NCI-H2196 (cell line): ENCODE results near the gene RPL35.

ENCODE experiments used
- DNase-seq: peaks from one replicate; lab custom pipeline; 2025; ENCODE audit not compliant: unreplicated experiment; lab: John Stamatoyannopoulos, UW

Gene RPL35

DNA sequence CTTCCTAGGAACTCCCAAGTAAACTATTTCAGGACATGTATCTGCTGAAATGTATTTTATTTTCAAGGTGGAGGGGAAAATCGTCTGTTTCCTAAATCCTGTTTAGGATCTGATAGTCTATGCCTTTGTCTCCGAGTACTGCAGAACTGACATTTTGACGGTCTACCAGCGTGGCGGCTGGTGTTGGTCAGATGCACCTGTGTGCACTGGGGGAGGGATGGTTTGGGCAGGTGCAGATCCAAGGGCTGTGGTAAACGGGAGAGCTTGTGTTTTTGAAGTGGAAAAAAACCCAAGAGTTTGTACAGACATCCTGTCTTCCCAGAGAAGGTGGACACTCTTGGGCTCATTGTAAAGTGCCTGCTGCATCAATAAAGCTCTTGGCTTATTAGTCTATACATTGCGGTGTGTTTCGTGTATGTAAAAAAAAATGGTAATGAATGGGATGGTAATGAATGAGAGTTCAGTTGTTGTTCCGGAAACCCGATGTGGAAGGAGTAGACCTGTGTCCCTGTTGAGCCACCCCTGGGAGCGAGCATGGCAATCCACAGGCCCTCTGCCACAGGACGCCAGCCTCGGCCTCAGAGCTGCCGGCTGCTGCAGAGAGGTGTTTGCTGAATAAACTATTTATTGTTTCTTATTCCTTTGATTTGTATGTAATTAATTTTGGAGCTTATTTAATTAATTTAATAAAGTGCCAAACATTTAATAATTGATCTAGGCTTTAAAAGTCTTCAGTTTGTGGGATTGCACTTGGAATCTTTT lies 15.4 kb upstream of the RPL35 start:
- DNase-seq: no peak

DNA sequence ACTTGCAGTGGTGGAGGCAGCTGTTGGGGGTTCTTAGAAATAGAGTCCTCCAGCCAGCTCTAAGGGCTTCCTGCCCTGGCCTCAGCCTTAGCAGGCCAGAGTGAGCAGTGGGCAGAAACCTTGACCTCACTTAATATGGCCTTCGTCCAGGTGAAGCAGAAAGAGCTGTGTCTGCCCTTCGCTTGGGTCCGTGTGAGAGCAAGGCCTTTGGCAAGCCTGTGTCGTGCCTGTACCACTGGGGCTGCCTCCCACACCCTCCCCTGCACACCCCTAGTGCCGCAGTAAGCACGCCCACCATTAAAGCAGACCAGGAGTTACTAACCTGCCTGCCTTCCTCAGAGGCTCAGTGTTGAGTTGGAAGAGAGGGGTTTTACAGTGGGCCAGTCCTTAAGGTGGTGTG lies 13.7 kb upstream of the RPL35 start:
- no peak for DNase-seq

DNA sequence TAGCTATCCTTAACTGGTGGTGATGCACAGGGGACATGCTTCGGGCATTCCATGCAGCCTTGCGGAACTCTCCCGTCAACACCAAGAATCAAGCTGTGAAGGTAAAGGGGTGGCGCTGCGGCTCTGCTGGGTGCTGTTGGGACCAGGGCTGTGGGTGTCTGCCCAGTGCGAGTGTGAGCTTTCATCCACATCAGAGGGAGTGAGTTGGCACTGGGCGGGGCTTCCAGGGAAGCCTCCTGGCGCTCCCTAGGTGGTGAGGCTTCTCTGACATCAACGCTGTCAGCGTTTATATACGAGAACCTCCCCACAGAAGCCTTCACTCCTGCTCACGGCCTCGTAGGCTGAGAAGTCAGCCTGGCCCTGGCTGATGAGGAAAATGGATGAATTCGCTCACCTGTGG lies 11.9 kb upstream of the RPL35 start:
- DNase-seq: no peak

DNA sequence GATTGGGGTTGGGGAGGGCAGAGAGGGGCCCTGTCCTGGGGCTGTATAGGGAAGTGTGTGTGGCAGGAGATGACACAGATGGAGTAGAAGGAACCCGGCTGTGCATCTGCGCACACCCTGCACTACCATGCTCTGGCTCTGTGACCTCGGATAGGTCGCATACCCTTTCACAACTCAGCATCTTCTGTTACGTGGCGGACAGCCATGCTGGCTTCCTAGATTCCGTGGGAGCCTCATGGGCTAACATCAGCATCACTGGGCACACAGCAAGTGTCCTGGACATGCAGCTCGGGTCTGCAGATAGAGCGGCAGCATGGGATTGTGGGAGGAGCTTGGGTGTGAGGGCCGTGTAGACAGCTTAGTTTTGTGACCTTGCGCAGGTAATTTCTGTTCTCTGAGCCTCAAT lies 9.4 kb upstream of the RPL35 start:
- no peak for DNase-seq

DNA sequence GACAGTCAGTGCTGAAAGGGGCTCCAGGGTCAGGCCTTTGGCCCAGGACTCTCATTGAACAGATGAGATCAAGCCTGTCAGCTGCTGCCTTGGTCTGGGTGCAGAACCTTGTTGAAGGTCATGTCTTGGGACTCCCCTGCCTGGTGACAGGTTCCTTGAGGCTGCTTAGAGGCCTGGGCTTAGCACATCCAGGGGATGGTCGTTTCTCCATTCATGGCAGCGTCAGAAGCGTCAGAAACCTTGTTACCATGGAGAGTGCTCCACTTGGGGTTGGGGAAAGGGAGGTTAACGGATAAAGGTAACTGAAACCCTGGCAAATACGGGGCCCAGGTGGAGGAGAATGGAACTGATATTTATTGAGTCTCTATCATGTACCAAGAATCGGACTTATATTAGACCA lies 9.0 kb upstream of the RPL35 start:
- DNase-seq: no peak

DNA sequence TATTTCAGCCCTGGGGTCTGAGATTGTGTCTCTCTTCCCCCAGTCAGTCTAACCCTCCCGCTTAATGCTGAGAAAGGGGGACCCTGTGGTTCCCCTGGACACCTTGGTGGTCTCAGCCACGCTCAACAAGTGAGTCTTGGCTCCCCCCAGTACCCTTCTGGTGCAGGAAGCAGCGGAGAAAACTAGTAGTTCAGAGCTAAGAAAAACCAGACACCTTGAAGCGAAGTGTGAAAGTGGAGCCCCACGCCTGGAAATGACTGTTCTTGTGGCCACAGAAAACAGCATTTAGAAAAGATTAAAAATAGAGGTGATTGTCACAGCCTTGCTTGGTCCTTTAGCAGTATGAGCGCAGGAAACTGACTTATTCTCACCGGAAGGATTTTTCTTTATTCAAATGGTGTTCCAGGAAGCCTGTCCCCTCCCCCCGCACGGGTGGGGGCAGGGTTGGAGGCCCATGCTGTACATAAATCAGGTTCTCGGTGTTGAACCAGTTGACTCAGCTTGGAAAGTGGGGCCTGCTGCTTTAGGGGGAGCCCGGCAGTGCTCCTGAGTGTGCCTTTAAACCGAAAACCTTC lies 8.3 kb upstream of the RPL35 start:
- peak; percentile 19 for DNase-seq

DNA sequence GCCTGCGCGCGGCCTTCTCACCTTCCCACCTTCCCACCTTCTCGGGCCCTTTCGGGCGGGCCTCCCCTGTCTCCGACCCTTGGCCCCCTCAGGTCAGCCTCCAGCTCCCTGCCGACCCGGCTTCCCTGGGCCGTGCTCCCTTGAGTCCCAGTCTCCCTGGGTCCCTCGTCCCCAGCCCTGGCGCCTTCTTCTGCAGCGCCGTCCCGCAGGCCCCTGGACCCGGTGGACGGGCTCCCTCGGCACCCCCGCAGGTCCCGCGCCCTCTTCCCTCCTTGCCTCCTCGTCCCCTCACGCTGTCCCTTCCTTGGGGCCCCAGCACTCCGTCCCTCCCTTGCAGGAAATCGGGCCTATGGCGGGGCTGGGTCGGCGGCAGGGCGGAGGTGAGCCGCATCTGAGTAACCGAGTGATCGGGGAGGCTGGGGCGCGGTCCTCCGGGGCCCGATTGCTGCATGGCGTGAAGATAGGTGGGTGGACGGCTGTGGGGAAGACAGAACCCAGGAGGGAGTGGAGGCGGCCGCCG lies 7.8 kb upstream of the RPL35 start:
- no peak for DNase-seq

DNA sequence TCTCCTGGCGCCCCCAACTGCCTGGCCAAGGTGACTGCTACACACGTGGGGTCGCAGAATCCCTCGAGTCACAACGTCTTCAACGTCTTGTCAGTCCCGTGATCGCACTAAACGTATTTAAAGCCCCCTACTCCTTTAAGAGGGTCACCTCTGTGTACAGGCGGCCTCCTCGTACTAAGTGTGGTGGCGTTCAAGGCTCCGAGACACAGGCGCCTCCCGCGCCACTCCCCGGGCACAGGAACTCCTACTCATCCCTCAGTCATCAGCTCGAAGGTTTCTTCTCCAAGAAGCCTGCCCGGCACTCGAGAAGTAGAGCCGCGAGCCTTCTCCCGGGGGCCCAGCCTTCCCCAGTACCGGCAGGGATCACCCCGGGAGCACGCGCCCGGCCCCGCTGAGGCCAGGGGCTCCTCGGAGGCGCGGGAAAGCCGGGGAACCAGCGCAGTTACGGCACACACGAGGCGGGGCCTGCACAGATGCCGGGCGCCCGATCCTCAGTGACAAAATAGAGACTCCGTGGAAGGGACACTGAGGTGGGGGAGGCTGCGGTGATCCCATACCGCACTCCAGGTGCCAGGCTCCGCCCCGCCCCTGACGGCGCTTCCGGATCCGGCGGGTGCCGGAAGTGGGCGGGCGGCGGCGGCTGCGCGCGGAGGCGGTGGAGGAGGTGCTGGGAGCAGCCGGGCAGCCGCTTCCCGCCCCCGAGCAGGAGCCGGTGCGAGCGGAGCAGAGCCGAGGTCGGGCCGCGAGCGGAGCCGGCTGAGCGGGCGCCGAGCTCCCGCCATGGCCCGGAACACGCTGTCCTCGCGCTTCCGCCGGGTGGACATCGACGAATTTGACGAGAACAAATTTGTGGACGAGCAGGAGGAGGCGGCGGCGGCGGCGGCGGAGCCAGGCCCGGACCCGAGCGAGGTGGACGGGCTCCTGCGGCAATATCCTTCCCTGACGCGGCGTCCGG lies 7.0 kb upstream of the RPL35 start:
- peak; percentile 90 for DNase-seq

DNA sequence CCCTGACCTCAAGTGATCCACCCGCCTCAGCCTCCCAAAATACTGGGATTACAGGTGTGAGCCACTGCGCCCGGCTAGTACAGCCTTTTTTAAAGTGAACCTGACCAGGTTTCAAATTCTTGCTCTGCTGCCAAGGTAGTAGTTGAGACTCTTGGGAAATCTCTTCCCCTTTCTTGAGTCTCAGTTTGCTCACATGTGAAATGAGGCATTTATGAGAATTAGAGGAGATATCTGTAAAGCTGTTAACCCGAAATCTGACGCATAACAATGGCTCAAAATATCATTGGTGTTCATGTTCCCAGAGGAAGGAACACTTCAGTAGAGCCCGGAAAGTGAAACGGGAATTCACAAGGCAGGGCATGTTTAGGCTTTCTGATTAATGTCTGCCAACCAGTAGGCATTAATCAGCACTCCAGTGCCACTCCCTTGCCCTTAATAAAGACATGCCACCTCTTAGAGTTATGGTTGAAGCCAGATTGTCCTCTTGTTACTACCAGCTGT lies 1.7 kb upstream of the RPL35 start:
- peak; percentile 50 for DNase-seq

DNA sequence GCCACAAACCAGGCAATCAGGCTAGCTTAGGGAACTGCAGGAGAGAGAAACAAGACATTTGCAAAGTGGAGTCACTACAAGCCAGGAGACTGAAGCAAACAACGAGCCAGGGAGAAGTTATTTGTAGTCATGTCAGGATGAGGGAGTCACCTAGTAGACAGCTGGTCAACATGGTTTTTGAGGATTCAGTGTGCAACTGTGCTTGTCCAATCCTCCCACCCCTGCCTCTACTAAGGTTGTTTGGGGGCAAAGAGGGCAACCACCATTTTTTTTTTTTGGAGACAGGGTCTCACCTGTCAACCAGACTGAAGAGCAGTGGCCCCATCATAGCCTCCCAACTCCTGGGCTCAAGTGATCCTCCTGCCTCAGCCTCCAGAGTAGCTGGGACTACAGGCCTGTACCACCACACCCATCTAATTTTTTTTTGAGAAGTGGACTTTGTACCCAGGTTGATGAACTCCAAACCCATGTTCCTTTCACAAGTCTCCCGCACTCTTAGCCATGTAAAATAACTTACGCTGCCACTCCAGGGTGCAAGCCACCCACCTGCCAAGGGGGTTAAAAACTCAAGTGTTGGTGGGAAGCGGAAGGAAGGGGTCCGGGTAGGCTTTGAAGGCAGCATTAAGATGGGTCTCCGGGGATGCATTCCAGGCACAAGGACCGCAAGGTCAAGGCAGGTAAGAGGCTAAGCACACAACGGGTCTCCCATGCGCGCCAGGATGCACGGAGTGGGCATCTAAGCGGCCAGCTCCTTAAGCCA lies 995 bp downstream of the RPL35 start:
- no peak for DNase-seq

DNA sequence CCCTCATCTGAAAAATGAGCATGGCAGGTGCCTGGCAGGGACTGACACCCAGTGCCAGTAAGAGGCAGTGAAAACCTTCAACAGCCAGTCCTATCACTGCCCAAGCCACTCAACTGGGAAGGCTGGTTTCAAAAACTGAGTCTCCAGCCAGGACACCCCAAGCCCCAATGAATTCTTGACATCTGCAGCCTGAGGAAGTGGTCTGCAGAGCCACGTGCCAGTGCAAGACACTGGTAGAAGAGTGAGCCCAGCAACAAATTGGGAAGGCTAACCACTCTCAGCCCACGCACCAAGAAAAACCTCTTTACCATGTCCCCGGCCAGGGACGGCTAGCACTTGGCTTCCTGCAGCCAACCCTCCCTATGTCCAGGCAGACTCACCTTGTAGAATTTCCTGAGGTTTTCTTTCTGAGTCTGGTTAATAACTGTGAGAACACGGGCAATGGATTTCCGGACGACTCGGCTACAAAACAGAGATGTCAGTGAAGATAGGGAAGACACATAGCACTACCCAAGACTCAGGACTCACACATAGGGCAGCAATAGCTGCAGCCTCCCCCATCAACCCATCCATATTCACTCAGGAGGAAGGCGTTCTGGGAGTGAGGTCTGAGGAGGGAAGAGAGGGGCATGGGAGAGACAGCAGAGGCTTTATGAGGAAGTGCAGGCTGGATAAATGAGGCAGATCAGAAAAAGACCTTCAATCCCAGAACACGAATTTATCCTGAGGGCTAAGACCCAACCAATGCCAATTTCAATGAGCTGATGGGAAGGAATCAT lies 1.8 kb downstream of the RPL35 start:
- DNase-seq: no peak

DNA sequence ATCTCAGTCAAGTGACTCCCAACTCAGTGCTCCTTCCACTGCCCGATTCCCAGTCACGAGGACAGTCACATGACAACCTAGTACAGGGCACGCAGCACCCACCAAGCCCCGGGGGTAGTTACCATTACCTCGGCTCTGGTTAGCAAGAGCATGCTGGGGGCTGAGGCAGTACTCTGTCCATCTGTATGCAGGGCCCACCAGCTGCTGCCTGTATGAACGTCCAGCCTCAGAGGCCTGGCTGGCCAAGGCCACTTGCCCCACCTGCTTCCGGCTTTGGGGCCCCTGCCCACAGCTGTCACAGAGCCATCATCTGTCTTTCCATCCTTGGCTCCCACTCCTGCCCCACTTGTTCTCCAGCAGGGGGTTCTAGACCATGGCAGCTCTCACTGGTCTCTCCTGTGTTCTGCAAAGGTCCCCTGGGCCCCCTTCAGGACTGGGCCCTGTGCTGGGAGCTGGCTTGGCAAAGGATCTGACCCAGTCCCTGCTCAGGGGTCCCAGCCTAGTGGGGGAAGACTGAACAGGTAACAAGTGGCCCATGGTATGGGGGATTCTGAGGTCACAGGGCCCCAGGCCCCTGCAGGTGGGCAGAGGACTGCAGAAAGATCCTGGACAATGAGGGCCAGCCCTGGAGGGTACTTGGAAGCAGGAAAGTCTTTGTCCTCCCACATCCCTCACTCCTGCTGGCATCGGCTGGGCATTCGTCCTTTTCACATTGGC lies 3.3 kb downstream of the RPL35 start:
- no peak for DNase-seq

DNA sequence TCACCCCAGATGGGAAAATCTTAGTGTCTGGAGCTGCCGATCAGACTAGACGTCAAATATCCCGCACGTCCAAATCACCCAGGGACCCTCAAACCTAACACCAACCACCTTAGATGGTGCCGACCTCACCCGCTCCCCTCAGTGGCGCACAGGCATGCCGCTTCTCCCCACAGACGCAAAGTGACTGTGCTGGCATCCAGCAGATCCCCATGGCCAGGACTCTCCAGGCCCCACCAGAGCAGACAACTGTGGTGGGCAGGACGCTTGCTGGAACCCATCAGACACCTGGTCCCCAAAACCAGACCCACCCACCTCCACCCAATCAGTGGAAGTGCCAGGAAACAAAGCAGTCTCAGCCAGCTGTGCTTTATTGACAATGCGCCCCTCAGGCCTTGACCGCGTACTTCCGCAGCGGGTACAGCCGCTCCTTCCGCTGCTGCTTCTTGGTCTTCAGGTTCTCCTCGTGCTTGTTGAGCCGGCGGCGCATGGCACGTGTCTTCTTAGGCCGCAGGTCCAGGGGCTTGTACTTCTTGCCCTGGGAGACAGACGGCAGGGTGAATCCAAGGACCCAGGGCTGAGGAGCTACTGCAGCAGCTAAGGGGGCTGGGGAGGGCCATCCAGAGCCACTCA lies 4.1 kb downstream of the RPL35 start:
- DNase-seq: no peak

DNA sequence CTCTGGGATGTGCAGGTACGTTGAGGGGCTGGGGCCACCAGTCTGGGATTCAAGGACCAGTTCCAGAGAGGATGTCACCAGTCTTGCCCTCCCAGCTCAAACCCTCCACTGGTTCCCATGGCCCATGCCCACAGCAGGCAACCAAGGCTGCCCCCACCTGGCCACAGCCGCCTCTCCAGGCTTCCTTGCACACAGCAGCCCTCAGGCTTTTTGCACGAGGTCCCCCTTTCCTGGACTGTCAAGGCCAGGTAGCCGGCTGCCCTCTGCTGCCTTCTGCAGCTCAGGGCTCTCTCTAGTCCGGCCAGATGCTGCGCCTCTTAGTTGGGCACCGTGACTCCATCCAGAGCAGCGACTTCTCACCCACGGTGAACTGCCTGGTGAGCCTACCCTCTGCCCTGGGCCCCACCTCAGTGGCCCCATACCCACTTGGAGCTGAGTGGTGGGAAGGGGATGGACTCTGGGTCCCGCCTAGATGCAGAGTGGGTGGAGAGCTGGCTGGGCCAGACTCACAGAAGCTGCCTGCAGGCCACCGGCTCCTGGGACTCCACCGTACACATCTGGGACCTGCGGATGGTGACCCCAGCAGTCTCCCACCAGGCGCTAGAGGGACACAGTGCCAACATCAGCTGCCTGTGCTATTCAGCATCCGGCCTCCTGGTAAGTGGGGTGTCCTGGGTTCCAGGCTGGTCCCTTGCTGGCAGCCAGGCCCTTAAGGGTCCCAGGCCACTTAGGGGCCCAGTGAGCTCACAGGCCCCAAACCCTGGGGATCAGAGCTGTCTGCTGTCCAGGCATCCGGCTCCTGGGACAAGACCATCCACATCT lies 5.6 kb downstream of the RPL35 start:
- no peak for DNase-seq

DNA sequence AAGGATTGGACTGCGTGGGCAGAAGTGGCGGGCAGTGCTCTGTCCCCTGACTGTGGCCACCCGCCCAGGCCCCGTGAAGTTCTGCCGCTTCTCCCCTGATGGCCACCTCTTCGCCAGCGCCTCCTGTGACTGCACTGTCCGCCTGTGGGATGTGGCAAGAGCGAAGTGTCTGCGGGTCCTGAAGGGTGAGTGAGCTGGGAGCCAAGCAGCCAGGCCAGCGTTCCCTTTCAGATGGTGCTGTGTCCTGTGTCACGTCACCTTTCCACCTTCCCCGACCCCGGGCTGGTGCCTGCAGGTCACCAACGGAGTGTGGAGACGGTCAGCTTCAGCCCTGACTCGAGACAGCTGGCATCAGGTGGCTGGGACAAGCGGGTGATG lies 6.2 kb downstream of the RPL35 start:
- no peak for DNase-seq

DNA sequence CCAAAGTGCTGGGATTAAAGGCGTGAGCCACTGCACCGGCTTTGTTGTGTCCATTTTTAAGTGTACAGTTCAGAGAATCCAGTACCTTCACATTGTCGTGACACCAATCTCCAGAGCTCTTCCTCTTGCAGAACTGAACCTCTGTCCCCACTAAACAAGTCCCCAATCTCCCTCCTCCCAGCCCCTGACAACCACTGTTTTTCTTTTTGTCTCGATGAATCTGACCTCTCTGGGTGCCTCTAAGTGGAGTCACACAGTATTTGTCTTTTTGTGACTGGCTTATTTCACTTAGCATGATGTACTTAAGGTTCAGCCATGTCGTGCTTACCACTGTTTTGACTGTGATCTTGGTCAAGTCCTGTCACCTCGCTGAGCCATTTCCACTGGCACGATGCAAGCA lies 6.9 kb downstream of the RPL35 start:
- no peak for DNase-seq

DNA sequence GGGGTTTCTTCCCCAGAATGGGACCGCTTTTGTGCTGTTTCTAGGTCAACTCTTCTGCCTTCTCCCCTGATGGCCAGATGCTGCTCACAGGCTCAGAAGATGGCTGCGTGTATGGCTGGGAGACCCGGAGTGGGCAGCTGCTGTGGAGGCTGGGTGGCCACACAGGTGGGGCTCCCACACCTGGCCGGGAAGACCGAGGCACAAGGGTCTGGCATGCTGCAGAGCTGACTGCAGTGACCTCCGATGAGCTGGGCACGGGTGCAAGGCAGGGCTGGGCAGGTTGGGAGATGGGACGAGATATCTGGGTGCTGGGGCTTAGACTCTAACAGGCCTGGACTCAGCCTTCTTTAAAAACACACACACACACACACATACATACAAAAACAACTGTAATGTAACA lies 7.6 kb downstream of the RPL35 start:
- no peak for DNase-seq

DNA sequence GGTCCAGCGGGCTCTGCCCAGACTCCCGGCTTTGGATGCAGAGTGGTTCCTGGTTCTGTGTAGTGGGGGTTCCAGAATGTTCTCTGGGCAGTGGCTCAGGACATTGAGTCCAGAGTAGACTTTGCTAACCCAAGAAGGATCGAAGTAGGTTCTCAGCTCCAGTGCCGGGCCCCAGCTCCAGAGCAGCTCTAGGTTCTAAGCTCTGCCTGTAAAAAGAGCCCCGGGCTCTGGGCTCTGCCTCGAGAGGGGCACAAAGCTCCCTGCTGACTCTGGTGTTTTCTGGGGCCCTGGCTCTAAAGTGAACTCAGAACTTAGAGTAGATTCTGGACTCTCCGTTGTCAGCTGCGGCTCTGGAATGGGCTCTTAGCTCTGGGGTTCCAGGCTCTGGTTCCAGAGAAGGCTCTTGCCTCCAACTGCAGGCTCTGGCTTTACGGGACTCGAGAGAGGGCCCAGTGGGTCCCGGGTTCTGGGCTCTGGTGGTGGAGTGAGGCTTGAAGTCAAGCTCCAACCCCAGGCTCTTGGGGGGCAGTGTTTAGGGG lies 8.1 kb downstream of the RPL35 start:
- no peak for DNase-seq
